NK-92 (cell line): Measurements from ENCODE around the gene TMEM250.

Source experiments
- DNase-seq: peaks from one replicate; lab custom pipeline; 2025; ENCODE audit not compliant: unreplicated experiment; lab: John Stamatoyannopoulos, UW

Gene TMEM250

GRCh38 chr9:136147890-136148714, 29.4 kb upstream of the TMEM250 start:
- DNase-seq, result no peak

GRCh38 chr9:136147038-136147889, 28.6 kb upstream of the TMEM250 start:
- no peak for DNase-seq

GRCh38 chr9:136146126-136147037, 27.7 kb upstream of the TMEM250 start:
- no peak for DNase-seq

GRCh38 chr9:136145580-136145979, 26.9 kb upstream of the TMEM250 start:
- DNase-seq, result no peak

- no peak for DNase-seq
These were observed 25.8 kb upstream of the TMEM250 start for GRCh38 chr9:136144450-136144849.

GRCh38 chr9:136143215-136144001, 24.7 kb upstream of the TMEM250 start:
- DNase-seq, result no peak

- no peak for DNase-seq
These were observed 24.2 kb upstream of the TMEM250 start for GRCh38 chr9:136142859-136143214.

GRCh38 chr9:136142414-136142796, 23.7 kb upstream of the TMEM250 start:
- no peak for DNase-seq

GRCh38 chr9:136141682-136142413, 23.2 kb upstream of the TMEM250 start:
- DNase-seq, result no peak

GRCh38 chr9:136140966-136141365, 22.3 kb upstream of the TMEM250 start:
- no peak for DNase-seq

GRCh38 chr9:136140046-136140445, 21.4 kb upstream of the TMEM250 start:
- no peak for DNase-seq

GRCh38 chr9:136138566-136138965, 19.9 kb upstream of the TMEM250 start:
- DNase-seq, result no peak

- DNase-seq, result no peak
These were observed 18.9 kb upstream of the TMEM250 start for GRCh38 chr9:136137321-136138265.

- no peak for DNase-seq
These were observed 17.7 kb upstream of the TMEM250 start for GRCh38 chr9:136136127-136136925.

- DNase-seq, result no peak
These were observed 16.9 kb upstream of the TMEM250 start for GRCh38 chr9:136135326-136136126.

- no peak for DNase-seq
These were observed 15.3 kb upstream of the TMEM250 start for GRCh38 chr9:136133959-136134484.
